Smooth muscle cell (in vitro differentiated cells): Measurements from ENCODE around the gene ITSN1. TPM values are rescaled to one million over a fixed set of nuclear protein-coding genes. Genes with fewer than 3 reads are reported as not detected.

Experiments used
- DNase-seq: peaks from one replicate; lab custom pipeline; 2025; ENCODE audit not compliant: unreplicated experiment; lab: John Stamatoyannopoulos, UW
- H2AFZ ChIP-seq: fragments of 200-600 bp; sonication (generic); 2 replicates; pipeline ENCODE4 v1.6.0; 2016; ENCODE audit warnings: antibody characterized with exemption, low read depth, mild to moderate bottlenecking
- H3F3A ChIP-seq: fragments of 200-600 bp; sonication (generic); 2 replicates; pipeline ENCODE4 v1.6.0; 2017; ENCODE audit warnings: antibody characterized with exemption, low read depth
- H3K27ac ChIP-seq: fragments of 200-600 bp; sonication (generic); 2 replicates; pipeline ENCODE4 v1.5.1; 2016; ENCODE audit warnings: low read depth, mild to moderate bottlenecking
- H3K27me3 ChIP-seq: fragments of 200-600 bp; sonication (generic); 2 replicates; pipeline ENCODE4 v1.6.1; 2016; ENCODE audit warnings: low read depth, mild to moderate bottlenecking
- H3K36me3 ChIP-seq: fragments of 200-600 bp; sonication (generic); 2 replicates; pipeline ENCODE4 v1.5.1; 2016; ENCODE audit warnings: low read depth
- H3K4me1 ChIP-seq: fragments of 200-600 bp; sonication (generic); 2 replicates; pipeline ENCODE4 v1.5.1; 2016; ENCODE audit warnings: low read depth
- H3K4me2 ChIP-seq: fragments of 200-600 bp; sonication (generic); 2 replicates; pipeline ENCODE4 v1.6.0; 2016; ENCODE audit warnings: mild to moderate bottlenecking
- H3K4me3 ChIP-seq: fragments of 200-600 bp; sonication (generic); 2 replicates; pipeline ENCODE4 v1.5.1; 2016; ENCODE audit warnings: mild to moderate bottlenecking
- H3K79me2 ChIP-seq: fragments of 200-600 bp; sonication (generic); 2 replicates; pipeline ENCODE4 v1.6.0; 2016; ENCODE audit warnings: low read depth, mild to moderate bottlenecking
- H3K9ac ChIP-seq: fragments of 200-600 bp; sonication (generic); 2 replicates; pipeline ENCODE4 v1.6.0; 2016; ENCODE audit warnings: low read depth
- H3K9me3 ChIP-seq: fragments of 200-600 bp; sonication (generic); replicated peaks from 2 replicates; pipeline ENCODE4 v1.5.1; 2016; ENCODE audit warnings: low read depth
- H4K20me1 ChIP-seq: fragments of 200-600 bp; sonication (generic); 2 replicates; pipeline ENCODE4 v1.6.0; 2016; ENCODE audit warnings: low read depth
- WGBS: methylation state at CpG from one replicate; pipeline ENCODE4 v1.1.7; 2016; ENCODE audit warnings: low lambda C conversion rate; 5-methylcytosine and 5-hydroxymethylcytosine counted together
- polyA plus RNA-seq: library from polyadenylated mRNA; unstranded; fragments of >200 nt; fragmentation: Nextera tagmentation; extraction: Ambion mirVana; gene quantifications from 2 replicates; pipeline ENCODE4 v1.2.1, GENCODE V29; 2016
- total RNA-seq: library from RNA; depleted of rRNA; stranded (reverse); fragments of >200 nt; gene quantifications from 2 replicates; pipeline ENCODE4 v1.2.3, GENCODE V29; 2014
- TF ChIP-seq, protein P1 (sequence below): fragments of 200-600 bp; sonication (generic); IDR thresholded peaks from 2 replicates; pipeline ENCODE4 v1.5.1; 2017; ENCODE audit warnings: borderline replicate concordance, mild to moderate bottlenecking, antibody characterized with exemption; ENCODE audit not compliant: insufficient read depth, poor library complexity, severe bottlenecking

The ITSN1 gene
- total and polyA plus RNA-seq, 2 experiments from 2014 or later: 36.4 to 76.5 TPM

DNA sequence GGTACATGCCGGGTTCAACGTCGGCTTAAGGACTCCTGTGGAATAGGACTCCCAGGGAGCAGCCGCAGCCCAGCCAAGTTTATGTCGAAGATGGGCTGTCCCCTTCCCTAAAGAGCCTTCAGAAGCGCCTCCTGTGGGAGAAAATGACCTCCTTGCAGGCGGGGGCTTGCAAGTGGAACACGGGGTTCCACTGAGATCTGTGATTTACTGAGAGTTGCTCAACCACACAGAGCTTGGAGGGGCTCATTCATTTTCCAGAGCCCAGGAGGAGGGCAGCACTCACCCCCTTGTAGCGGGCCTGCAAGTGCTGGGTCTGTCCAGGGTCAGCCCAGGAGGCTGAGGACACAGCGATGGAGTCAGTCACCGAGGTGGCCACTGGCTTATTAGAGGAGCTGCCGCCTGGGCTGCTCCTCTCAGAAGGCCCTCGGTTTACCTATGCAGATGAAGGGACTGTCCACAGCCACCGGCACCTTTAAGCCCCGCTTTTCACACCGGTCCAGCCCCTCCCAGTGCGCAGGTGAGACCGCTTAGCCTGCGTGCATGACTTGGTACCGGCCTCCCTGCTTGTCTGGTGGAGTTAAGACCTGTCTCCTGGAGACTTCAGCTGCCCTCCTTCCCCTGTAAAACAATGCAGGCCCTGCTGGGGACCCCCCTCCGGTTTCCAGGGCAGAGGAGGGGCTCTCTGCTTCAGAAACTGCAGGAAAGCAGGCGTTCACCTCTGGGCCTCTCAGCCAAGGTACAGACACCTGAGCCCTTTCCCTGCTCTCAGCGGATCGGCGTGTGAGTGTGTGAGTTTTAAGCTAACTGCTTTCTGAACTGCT, 215.8 kb downstream of the ITSN1 start:
- no peak for DNase-seq
- WGBS: 86% methylated on average over 25 of the region's 25 CpGs
- Histone ChIP-seq H3K27ac (no peak overlapping the region), H3K9me3 (no peaks in the 10 kb centered on the region), H3K9ac (no peak overlapping the region), H3K4me1 (peaks cover 11% of the 10 kb centered on the region), H3K4me2 (no peak overlapping the region), H3K36me3 (no peaks in the 10 kb centered on the region), H4K20me1 (no peaks in the 10 kb centered on the region), H3K27me3 (no peaks in the 10 kb centered on the region), H3F3A (no peaks in the 10 kb centered on the region), H3K79me2 (no peaks in the 10 kb centered on the region), H3K4me3 (no peak overlapping the region), H2AFZ (no peak overlapping the region)
- TF ChIP-seq, protein P1, sequence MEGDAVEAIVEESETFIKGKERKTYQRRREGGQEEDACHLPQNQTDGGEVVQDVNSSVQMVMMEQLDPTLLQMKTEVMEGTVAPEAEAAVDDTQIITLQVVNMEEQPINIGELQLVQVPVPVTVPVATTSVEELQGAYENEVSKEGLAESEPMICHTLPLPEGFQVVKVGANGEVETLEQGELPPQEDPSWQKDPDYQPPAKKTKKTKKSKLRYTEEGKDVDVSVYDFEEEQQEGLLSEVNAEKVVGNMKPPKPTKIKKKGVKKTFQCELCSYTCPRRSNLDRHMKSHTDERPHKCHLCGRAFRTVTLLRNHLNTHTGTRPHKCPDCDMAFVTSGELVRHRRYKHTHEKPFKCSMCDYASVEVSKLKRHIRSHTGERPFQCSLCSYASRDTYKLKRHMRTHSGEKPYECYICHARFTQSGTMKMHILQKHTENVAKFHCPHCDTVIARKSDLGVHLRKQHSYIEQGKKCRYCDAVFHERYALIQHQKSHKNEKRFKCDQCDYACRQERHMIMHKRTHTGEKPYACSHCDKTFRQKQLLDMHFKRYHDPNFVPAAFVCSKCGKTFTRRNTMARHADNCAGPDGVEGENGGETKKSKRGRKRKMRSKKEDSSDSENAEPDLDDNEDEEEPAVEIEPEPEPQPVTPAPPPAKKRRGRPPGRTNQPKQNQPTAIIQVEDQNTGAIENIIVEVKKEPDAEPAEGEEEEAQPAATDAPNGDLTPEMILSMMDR: no peak

DNA sequence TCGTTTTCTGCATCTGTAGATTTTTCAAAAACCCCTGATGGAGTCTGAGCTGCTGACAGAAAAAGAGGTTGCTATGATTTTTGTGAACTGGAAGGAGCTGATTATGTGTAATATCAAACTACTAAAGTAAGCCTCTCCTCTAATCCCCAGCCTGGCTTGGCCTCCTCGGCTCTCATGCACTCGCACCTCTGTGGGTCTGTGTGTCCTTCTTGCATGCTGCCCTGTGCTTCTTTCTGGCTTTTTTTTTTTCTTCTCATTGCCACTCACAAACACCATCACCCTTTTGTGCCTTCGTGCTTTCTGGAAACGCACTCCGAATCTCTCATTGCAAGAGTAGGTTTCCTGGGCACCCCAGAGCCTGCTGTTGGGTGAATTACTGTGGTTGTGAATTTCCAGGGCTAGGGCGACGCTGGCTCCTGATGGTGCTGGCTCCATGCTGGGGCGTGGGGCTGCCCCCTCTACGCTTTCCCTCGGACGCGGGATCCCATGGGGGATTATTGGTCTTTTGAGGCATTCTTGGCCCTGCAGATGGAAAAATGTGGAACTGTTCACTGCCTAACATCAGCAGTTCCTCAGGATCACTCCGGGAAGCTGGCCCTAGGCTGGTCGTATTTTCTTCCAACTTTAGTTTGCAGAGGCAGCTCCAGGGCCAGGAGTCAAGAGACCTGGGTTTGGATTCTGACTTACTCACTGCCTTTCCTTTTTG, 216.5 kb downstream of the ITSN1 start:
- Histone ChIP-seq H3K36me3 (no peaks in the 10 kb centered on the region), H3F3A (no peaks in the 10 kb centered on the region), H3K79me2 (no peaks in the 10 kb centered on the region), H2AFZ (no peak overlapping the region), H3K4me3 (no peak overlapping the region), H3K4me2 (no peak overlapping the region), H3K9ac (no peak overlapping the region), H3K27me3 (no peaks in the 10 kb centered on the region), H3K4me1 (peaks cover 11% of the 10 kb centered on the region), H4K20me1 (no peaks in the 10 kb centered on the region), H3K27ac (no peak overlapping the region), H3K9me3 (no peaks in the 10 kb centered on the region)
- TF ChIP-seq, protein P1: no peak
- 74% methylated on average over 15 of the region's 15 CpGs for WGBS
- no peak for DNase-seq

DNA sequence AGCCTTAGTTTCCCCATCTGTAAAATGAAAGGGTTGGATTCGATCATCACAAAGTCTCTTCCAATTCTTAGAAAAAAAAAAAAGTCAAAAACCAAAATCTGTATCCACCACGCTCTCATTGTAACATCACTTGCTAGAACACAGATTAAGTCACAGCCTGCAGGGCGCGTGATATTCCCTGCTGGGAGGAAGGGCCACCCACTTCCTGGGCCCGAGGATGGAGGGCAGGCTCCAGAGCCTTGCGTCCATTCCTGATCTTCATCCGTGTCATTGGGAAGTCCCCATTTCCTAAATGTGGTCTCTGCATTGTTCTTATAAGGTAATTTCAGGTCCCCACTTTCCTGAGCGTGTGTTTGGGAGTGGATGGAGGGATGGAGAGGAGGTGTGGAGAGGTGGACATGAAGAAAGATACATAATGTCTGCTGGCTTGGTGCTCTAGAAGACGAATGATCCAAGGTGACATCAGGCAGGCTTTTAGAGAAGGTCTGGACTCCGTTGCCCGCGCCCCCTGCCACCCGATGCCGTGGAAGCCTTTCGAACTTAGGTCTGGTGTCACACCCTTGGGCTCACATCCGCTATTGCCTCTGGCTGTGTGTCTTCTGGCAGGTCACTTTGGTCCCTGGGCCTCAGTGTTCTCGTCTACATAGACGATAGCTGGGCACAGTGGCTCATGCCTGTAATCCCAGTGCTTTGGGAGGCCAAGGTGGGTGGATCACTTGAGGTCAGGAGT, 217.2 kb downstream of the ITSN1 start:
- Histone ChIP-seq H3K4me3 (no peak overlapping the region), H3K9me3 (no peaks in the 10 kb centered on the region), H4K20me1 (no peaks in the 10 kb centered on the region), H3K36me3 (no peaks in the 10 kb centered on the region), H3K4me1 (peaks cover 11% of the 10 kb centered on the region), H3K27me3 (no peaks in the 10 kb centered on the region), H3K4me2 (no peak overlapping the region), H3K9ac (no peak overlapping the region), H3K27ac (no peak overlapping the region), H3F3A (no peaks in the 10 kb centered on the region), H3K79me2 (no peaks in the 10 kb centered on the region), H2AFZ (no peak overlapping the region)
- 95% methylated on average over 18 of the region's 18 CpGs for WGBS
- DNase-seq: no peak
- TF ChIP-seq, protein P1: no peak
